ENCODE measurements around the gene CENPO.

Gene CENPO

GRCh38 chr2:24821433-24821891 lies 28.2 kb downstream of the CENPO start:
- peaks cover 27% of the 10 kb centered on the region for H3K36me3 Mint-ChIP-seq (ENCODE audit: insufficient read depth)
- DNase-seq (no peak), ATAC-seq (replicated peaks) (no peak)
- no peaks in the 10 kb centered on the region for H3K27me3 Mint-ChIP-seq
- H3K4me3 Mint-ChIP-seq, result no peak overlapping the region
- H3K9me3 Mint-ChIP-seq, result no peaks in the 10 kb centered on the region
- peak overlapping the region in 1 of 2 donors; percentile 55 for H3K27ac Mint-ChIP-seq
- H3K4me1 Mint-ChIP-seq (ENCODE audit: low read depth in 2 of 2), result peaks cover 8 to 9% of the 10 kb centered on the region in 2 donors

GRCh38 chr2:24822049-24822706 lies 29.0 kb downstream of the CENPO start:
- Mint-ChIP-seq H3K9me3 (no peaks in the 10 kb centered on the region), H3K27ac (peak overlapping the region in 1 of 2 donors; percentile 46), H3K4me1 (ENCODE audit: low read depth in 2 of 2) (peaks cover 9 to 14% of the 10 kb centered on the region in 2 donors), H3K27me3 (no peaks in the 10 kb centered on the region), H3K4me3 (no peak overlapping the region), H3K36me3 (ENCODE audit: insufficient read depth) (peaks cover 27% of the 10 kb centered on the region)
- DNase-seq (no peak), ATAC-seq (replicated peaks) (no peak)

- no peaks in the 10 kb centered on the region for H3K27me3 Mint-ChIP-seq
- no peak for DNase-seq
- H3K4me3 Mint-ChIP-seq, result no peak overlapping the region
- H3K27ac Mint-ChIP-seq, result peak overlapping the region in 1 of 2 donors; percentile 85
- H3K4me1 Mint-ChIP-seq (ENCODE audit: low read depth in 2 of 2), result peaks cover 20 to 21% of the 10 kb centered on the region in 2 donors
- peaks cover 18% of the 10 kb centered on the region for H3K36me3 Mint-ChIP-seq (ENCODE audit: insufficient read depth)
- no peak for ATAC-seq (replicated peaks)
- H3K9me3 Mint-ChIP-seq, result no peaks in the 10 kb centered on the region
Measured at GRCh38 chr2:24824071-24824588, 30.9 kb downstream of the CENPO start.

- Mint-ChIP-seq H3K27ac (peak overlapping the region in 1 of 2 donors; percentile 85), H3K36me3 (ENCODE audit: insufficient read depth) (peaks cover 13% of the 10 kb centered on the region), H3K27me3 (no peaks in the 10 kb centered on the region), H3K4me1 (ENCODE audit: low read depth in 2 of 2) (peaks cover 20 to 21% of the 10 kb centered on the region in 2 donors), H3K4me3 (no peak overlapping the region), H3K9me3 (no peaks in the 10 kb centered on the region)
- DNase-seq, result peak in 2 of 3 experiments; percentile 20 to 22
- peak; percentile 44 for ATAC-seq (replicated peaks)
Measured at GRCh38 chr2:24824966-24825882, 32.0 kb downstream of the CENPO start.

GRCh38 chr2:24825883-24826772 lies 32.9 kb downstream of the CENPO start:
- H3K4me3 Mint-ChIP-seq, result no peak overlapping the region
- peaks cover 20 to 21% of the 10 kb centered on the region in 2 donors for H3K4me1 Mint-ChIP-seq (ENCODE audit: low read depth in 2 of 2)
- peak overlapping the region; percentile 75 to 81 for H3K27ac Mint-ChIP-seq
- H3K9me3 Mint-ChIP-seq, result no peaks in the 10 kb centered on the region
- H3K27me3 Mint-ChIP-seq, result no peaks in the 10 kb centered on the region
- no peak for DNase-seq
- peaks cover 13% of the 10 kb centered on the region for H3K36me3 Mint-ChIP-seq (ENCODE audit: insufficient read depth)
- no peak for ATAC-seq (replicated peaks)

GRCh38 chr2:24826773-24827145 lies 33.5 kb downstream of the CENPO start:
- no peaks in the 10 kb centered on the region for H3K27me3 Mint-ChIP-seq
- peaks cover 10% of the 10 kb centered on the region for H3K36me3 Mint-ChIP-seq (ENCODE audit: insufficient read depth)
- peaks cover 20 to 21% of the 10 kb centered on the region in 2 donors for H3K4me1 Mint-ChIP-seq (ENCODE audit: low read depth in 2 of 2)
- ATAC-seq (replicated peaks), result no peak
- H3K9me3 Mint-ChIP-seq, result no peaks in the 10 kb centered on the region
- no peak overlapping the region for H3K4me3 Mint-ChIP-seq
- H3K27ac Mint-ChIP-seq, result peak overlapping the region; percentile 75 to 81
- no peak for DNase-seq

- Mint-ChIP-seq H3K9me3 (no peaks in the 10 kb centered on the region), H3K4me3 (no peak overlapping the region), H3K36me3 (ENCODE audit: insufficient read depth) (peaks cover 3% of the 10 kb centered on the region), H3K4me1 (ENCODE audit: low read depth in 2 of 2) (peaks cover 20 to 21% of the 10 kb centered on the region in 2 donors), H3K27me3 (no peaks in the 10 kb centered on the region), H3K27ac (peak overlapping the region; percentile 32 to 81)
- DNase-seq (peak; percentile 66 to 76 (median 68)), ATAC-seq (replicated peaks) (peak; percentile 94)
Measured at GRCh38 chr2:24827321-24828237, 34.4 kb downstream of the CENPO start.

GRCh38 chr2:24828238-24828996 lies 35.2 kb downstream of the CENPO start:
- Mint-ChIP-seq H3K4me3 (no peak overlapping the region), H3K9me3 (no peaks in the 10 kb centered on the region), H3K36me3 (ENCODE audit: insufficient read depth) (peaks cover 3% of the 10 kb centered on the region), H3K27me3 (no peaks in the 10 kb centered on the region), H3K27ac (peak overlapping the region in 1 of 2 donors; percentile 32), H3K4me1 (ENCODE audit: low read depth in 2 of 2) (peaks cover 20 to 21% of the 10 kb centered on the region in 2 donors)
- ATAC-seq (replicated peaks), result no peak
- no peak for DNase-seq

- Mint-ChIP-seq H3K4me3 (no peak overlapping the region), H3K9me3 (no peaks in the 10 kb centered on the region), H3K27me3 (no peaks in the 10 kb centered on the region), H3K36me3 (ENCODE audit: insufficient read depth) (peaks cover 3% of the 10 kb centered on the region), H3K4me1 (ENCODE audit: low read depth in 2 of 2) (peaks cover 20 to 21% of the 10 kb centered on the region in 2 donors), H3K27ac (no peak overlapping the region)
- DNase-seq (no peak), ATAC-seq (replicated peaks) (no peak)
Measured at GRCh38 chr2:24830351-24830750, 37.1 kb downstream of the CENPO start.

- H3K36me3 Mint-ChIP-seq (ENCODE audit: insufficient read depth), result peaks cover 3% of the 10 kb centered on the region
- H3K4me1 Mint-ChIP-seq (ENCODE audit: low read depth in 2 of 2), result peaks cover 17 to 18% of the 10 kb centered on the region in 2 donors
- no peaks in the 10 kb centered on the region for H3K9me3 Mint-ChIP-seq
- DNase-seq, result no peak
- H3K4me3 Mint-ChIP-seq, result no peak overlapping the region
- no peaks in the 10 kb centered on the region for H3K27me3 Mint-ChIP-seq
- ATAC-seq (replicated peaks), result no peak
- peak overlapping the region in 1 of 2 donors; percentile 24 for H3K27ac Mint-ChIP-seq
Measured at GRCh38 chr2:24830786-24831185, 37.6 kb downstream of the CENPO start.

- H3K27ac Mint-ChIP-seq, result peak overlapping the region in 1 of 2 donors; percentile 24
- no peaks in the 10 kb centered on the region for H3K9me3 Mint-ChIP-seq
- no peaks in the 10 kb centered on the region for H3K27me3 Mint-ChIP-seq
- peaks cover 12 to 13% of the 10 kb centered on the region in 2 donors for H3K4me1 Mint-ChIP-seq (ENCODE audit: low read depth in 2 of 2)
- ATAC-seq (replicated peaks), result no peak
- no peak overlapping the region for H3K4me3 Mint-ChIP-seq
- DNase-seq, result no peak
- H3K36me3 Mint-ChIP-seq (ENCODE audit: insufficient read depth), result no peaks in the 10 kb centered on the region
Measured at GRCh38 chr2:24831221-24832072, 38.2 kb downstream of the CENPO start.

All from effector memory CD8-positive, alpha-beta T cell (primary cell).